ENCODE results near the gene MAPK13. TPM values are rescaled to one million over a fixed set of nuclear protein-coding genes. Genes with fewer than 3 reads are reported as not detected.

Gene MAPK13
- total RNA-seq, 1 experiment from 2014 or later, result 47.3 TPM

DNA sequence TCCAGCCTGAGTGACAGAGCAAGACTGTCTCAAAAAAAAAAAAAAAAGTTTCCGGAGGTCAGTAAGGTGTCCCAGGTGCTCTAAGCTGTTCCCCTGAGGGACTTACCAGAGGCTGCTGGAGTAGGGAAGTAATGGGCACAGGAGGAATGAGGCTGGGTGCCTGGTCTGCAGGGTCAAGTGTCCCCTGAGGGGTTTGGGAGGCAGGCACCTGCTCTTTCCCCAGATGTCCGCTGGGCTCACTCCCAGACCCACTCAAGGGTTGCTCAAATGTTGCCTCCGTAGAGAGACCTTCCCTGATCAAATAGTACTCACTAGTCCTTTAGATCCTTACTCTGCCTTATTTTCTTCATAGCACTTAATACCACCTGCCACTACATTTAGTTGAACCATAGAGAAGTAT lies 5.4 kb upstream of the MAPK13 start:
- Histone ChIP-seq H3K4me2 (ENCODE audit: low read length) (no peak overlapping the region), H3K4me3 (replicated peaks in 1 of 2; ENCODE audit: low read depth in 1 of 2, low read length in 2 of 2) (no peak overlapping the region), H3K36me3 (ENCODE audit: control insufficient read depth in 1 of 2, insufficient read depth in 2 of 2, low read length in 2 of 2) (no peaks in the 10 kb centered on the region), H3K79me2 (ENCODE audit: insufficient read depth, low read length) (no peaks in the 10 kb centered on the region), H3K9me2 (ENCODE audit: insufficient read depth) (no peaks in the 10 kb centered on the region), H3K9me3 (ENCODE audit: control insufficient read depth in 1 of 2, insufficient read depth in 1 of 2, low read depth in 1 of 2, low read length in 2 of 2) (no peaks in the 10 kb centered on the region), H2AFZ (ENCODE audit: low read depth, low read length, poor library complexity, severe bottlenecking) (no peak overlapping the region), H4K20me1 (ENCODE audit: insufficient read depth) (no peaks in the 10 kb centered on the region), H3K4me1 (ENCODE audit: control insufficient read depth in 1 of 2, insufficient read depth in 2 of 2, low read length in 2 of 2) (peaks cover 23 to 56% of the 10 kb centered on the region in 2 experiments), H3K9ac (ENCODE audit: low read length) (no peak overlapping the region), H3K27ac (ENCODE audit: low read depth, low read length) (no peak overlapping the region), H3K27me3 (ENCODE audit: insufficient read depth, low read length) (no peaks in the 10 kb centered on the region)
- ChIA-PET POLR2A (no interaction called here), CTCF (no interaction called here), RAD21 (ENCODE audit: low non-redundant PET in 1 of 2, low total read pairs in 2 of 2, uncharacterized antibody in 2 of 2, unreplicated experiment in 2 of 2) (no interaction called here)
- ATAC-seq (no peak), DNase-seq (ENCODE audit: low read depth, low spot score) (no peak)
- no peak for TF ChIP-seq SRF (IDR thresholded peaks at IDR 0.05; ENCODE audit: low read depth)
- TF ChIP-seq JUND (IDR thresholded peaks at IDR 0.05), result no peak
- TF ChIP-seq TCF7L2 (IDR thresholded peaks at IDR 0.05; ENCODE audit: borderline replicate concordance, extremely low read depth, insufficient read depth, insufficient read length), result no peak
- TF ChIP-seq, protein P1, sequence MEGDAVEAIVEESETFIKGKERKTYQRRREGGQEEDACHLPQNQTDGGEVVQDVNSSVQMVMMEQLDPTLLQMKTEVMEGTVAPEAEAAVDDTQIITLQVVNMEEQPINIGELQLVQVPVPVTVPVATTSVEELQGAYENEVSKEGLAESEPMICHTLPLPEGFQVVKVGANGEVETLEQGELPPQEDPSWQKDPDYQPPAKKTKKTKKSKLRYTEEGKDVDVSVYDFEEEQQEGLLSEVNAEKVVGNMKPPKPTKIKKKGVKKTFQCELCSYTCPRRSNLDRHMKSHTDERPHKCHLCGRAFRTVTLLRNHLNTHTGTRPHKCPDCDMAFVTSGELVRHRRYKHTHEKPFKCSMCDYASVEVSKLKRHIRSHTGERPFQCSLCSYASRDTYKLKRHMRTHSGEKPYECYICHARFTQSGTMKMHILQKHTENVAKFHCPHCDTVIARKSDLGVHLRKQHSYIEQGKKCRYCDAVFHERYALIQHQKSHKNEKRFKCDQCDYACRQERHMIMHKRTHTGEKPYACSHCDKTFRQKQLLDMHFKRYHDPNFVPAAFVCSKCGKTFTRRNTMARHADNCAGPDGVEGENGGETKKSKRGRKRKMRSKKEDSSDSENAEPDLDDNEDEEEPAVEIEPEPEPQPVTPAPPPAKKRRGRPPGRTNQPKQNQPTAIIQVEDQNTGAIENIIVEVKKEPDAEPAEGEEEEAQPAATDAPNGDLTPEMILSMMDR (IDR thresholded peaks at IDR 0.05 in 2 of 3, conservative IDR thresholded peaks at IDR 0.05 in 1 of 3; ENCODE audit: borderline replicate concordance in 1 of 3, insufficient read depth in 1 of 3, low read depth in 2 of 3, low read length in 2 of 3), result no peak
- TF ChIP-seq ZNF274 (IDR thresholded peaks at IDR 0.05; ENCODE audit: low read depth, low read length), result no peak
- TF ChIP-seq POLR2AphosphoS5 (IDR thresholded peaks at IDR 0.05; ENCODE audit: low read depth, low read length), result no peak
- TF ChIP-seq EZH2phosphoT487 (IDR thresholded peaks at IDR 0.05; ENCODE audit: borderline replicate concordance), result no peak
- intact Hi-C loops (cut with micrococcal nuclease), result no loop called here
- no TSS peak for BruUV-seq (replicated peaks)

DNA sequence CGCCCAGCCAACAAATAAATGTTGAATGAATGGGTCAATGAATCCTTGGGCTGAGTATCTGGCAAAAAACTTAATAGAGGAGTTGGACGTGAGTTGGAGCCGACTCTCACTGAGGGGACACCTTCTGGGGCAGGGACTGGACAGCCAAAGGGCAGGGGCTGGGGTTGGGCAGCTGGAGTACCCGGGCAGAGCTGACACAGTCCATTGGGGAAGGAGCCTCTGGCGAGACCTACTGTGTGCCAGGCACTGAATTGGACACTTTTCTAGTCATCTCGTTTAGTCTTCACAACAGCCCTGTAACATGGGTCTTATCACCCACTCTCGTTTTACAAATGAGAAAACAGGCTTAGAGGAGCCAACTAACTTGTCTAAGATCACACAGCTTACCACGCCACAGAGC lies 4.7 kb upstream of the MAPK13 start:
- no peak for TF ChIP-seq JUND (IDR thresholded peaks at IDR 0.05)
- no peak for TF ChIP-seq POLR2AphosphoS5 (IDR thresholded peaks at IDR 0.05; ENCODE audit: low read depth, low read length)
- no peak for TF ChIP-seq SRF (IDR thresholded peaks at IDR 0.05; ENCODE audit: low read depth)
- no peak for TF ChIP-seq EZH2phosphoT487 (IDR thresholded peaks at IDR 0.05; ENCODE audit: borderline replicate concordance)
- TF ChIP-seq ZFX (IDR thresholded peaks at IDR 0.05), result no peak
- TF ChIP-seq, protein P2, sequence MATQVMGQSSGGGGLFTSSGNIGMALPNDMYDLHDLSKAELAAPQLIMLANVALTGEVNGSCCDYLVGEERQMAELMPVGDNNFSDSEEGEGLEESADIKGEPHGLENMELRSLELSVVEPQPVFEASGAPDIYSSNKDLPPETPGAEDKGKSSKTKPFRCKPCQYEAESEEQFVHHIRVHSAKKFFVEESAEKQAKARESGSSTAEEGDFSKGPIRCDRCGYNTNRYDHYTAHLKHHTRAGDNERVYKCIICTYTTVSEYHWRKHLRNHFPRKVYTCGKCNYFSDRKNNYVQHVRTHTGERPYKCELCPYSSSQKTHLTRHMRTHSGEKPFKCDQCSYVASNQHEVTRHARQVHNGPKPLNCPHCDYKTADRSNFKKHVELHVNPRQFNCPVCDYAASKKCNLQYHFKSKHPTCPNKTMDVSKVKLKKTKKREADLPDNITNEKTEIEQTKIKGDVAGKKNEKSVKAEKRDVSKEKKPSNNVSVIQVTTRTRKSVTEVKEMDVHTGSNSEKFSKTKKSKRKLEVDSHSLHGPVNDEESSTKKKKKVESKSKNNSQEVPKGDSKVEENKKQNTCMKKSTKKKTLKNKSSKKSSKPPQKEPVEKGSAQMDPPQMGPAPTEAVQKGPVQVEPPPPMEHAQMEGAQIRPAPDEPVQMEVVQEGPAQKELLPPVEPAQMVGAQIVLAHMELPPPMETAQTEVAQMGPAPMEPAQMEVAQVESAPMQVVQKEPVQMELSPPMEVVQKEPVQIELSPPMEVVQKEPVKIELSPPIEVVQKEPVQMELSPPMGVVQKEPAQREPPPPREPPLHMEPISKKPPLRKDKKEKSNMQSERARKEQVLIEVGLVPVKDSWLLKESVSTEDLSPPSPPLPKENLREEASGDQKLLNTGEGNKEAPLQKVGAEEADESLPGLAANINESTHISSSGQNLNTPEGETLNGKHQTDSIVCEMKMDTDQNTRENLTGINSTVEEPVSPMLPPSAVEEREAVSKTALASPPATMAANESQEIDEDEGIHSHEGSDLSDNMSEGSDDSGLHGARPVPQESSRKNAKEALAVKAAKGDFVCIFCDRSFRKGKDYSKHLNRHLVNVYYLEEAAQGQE (IDR thresholded peaks at IDR 0.05; ENCODE audit: low read depth), result no peak
- no peak for TF ChIP-seq RAD21 (IDR thresholded peaks at IDR 0.05; ENCODE audit: low read depth)
- TF ChIP-seq, protein P1 (IDR thresholded peaks at IDR 0.05 in 2 of 3, conservative IDR thresholded peaks at IDR 0.05 in 1 of 3; ENCODE audit: borderline replicate concordance in 1 of 3, insufficient read depth in 1 of 3, low read depth in 2 of 3, low read length in 2 of 3), result no peak
- Histone ChIP-seq H2AFZ (ENCODE audit: low read depth, low read length, poor library complexity, severe bottlenecking) (no peak overlapping the region), H3K4me3 (replicated peaks in 1 of 2; ENCODE audit: low read depth in 1 of 2, low read length in 2 of 2) (no peak overlapping the region), H3K4me1 (ENCODE audit: control insufficient read depth in 1 of 2, insufficient read depth in 2 of 2, low read length in 2 of 2) (peaks cover 23 to 55% of the 10 kb centered on the region in 2 experiments), H3K27me3 (ENCODE audit: insufficient read depth, low read length) (no peaks in the 10 kb centered on the region), H3K9me3 (ENCODE audit: control insufficient read depth in 1 of 2, insufficient read depth in 1 of 2, low read depth in 1 of 2, low read length in 2 of 2) (no peaks in the 10 kb centered on the region), H4K20me1 (ENCODE audit: insufficient read depth) (no peaks in the 10 kb centered on the region), H3K36me3 (ENCODE audit: control insufficient read depth in 1 of 2, insufficient read depth in 2 of 2, low read length in 2 of 2) (no peaks in the 10 kb centered on the region), H3K9ac (ENCODE audit: low read length) (no peak overlapping the region), H3K9me2 (ENCODE audit: insufficient read depth) (no peaks in the 10 kb centered on the region), H3K27ac (ENCODE audit: low read depth, low read length) (no peak overlapping the region), H3K79me2 (ENCODE audit: insufficient read depth, low read length) (no peaks in the 10 kb centered on the region), H3K4me2 (ENCODE audit: low read length) (no peak overlapping the region)
- CTCF ChIA-PET, result no interaction called here
- RAD21 ChIA-PET (ENCODE audit: low non-redundant PET in 1 of 2, low total read pairs in 2 of 2, uncharacterized antibody in 2 of 2, unreplicated experiment in 2 of 2), result no interaction called here
- DNase-seq (ENCODE audit: low read depth, low spot score), result no peak
- intact Hi-C loops (cut with micrococcal nuclease), result no loop called here
- ATAC-seq, result no peak
- BruUV-seq (replicated peaks), result no TSS peak
- POLR2A ChIA-PET, result no interaction called here

Measured in HCT116 (cell line).